C4-2B (cell line): ENCODE results near the gene NCAN.

Experiments
- H3K27ac ChIP-seq: fragments of 450-650 bp; 2 replicates; pipeline ENCODE4 v1.5.1; 2017
- CTCF ChIP-seq: fragments of 450-650 bp; conservative IDR thresholded peaks from 2 replicates; pipeline ENCODE4 v1.5.1; 2017; ENCODE audit warnings: mild to moderate bottlenecking
- ZFX ChIP-seq: fragments of 450-650 bp; IDR thresholded peaks from 2 replicates; pipeline ENCODE4 v1.6.1; 2017

The NCAN gene

GRCh38 chr19:19227217-19227616 lies 15.5 kb downstream of the NCAN start:
- H3K27ac ChIP-seq = no peak overlapping the region
- TF ChIP-seq CTCF (no peak), ZFX (no peak)

- H3K27ac ChIP-seq = no peak overlapping the region
- TF ChIP-seq ZFX (no peak), CTCF (no peak)
These were observed 17.9 kb downstream of the NCAN start for GRCh38 chr19:19229701-19230100.

GRCh38 chr19:19230999-19231398 lies 19.2 kb downstream of the NCAN start:
- H3K27ac ChIP-seq = no peak overlapping the region
- TF ChIP-seq ZFX = no peak
- TF ChIP-seq CTCF = no peak

GRCh38 chr19:19232261-19232721 lies 20.5 kb downstream of the NCAN start:
- no peak overlapping the region for H3K27ac ChIP-seq
- TF ChIP-seq CTCF (no peak), ZFX (no peak)

GRCh38 chr19:19234220-19234816 lies 22.6 kb downstream of the NCAN start:
- H3K27ac ChIP-seq = no peak overlapping the region
- TF ChIP-seq CTCF (no peak), ZFX (no peak)

GRCh38 chr19:19236173-19236572 lies 24.4 kb downstream of the NCAN start:
- H3K27ac ChIP-seq = no peak overlapping the region
- TF ChIP-seq ZFX (no peak), CTCF (no peak)

GRCh38 chr19:19238126-19238894 lies 26.6 kb downstream of the NCAN start:
- TF ChIP-seq ZFX (no peak), CTCF (no peak)
- no peak overlapping the region for H3K27ac ChIP-seq
